K562 (cell line): Measurements from ENCODE around the gene DMD. TPM values are rescaled to one million over a fixed set of nuclear protein-coding genes. Genes with fewer than 3 reads are reported as not detected.

Experiments used
- ATAC-seq: fragments of 200-7000 bp; cut with Tn5 transposase; 3 replicates; pipeline ENCODE4 v1.9.1; 2020; ENCODE audit warnings: moderate library complexity
- BruUV-seq: library from RNA; stranded (reverse); fragments of 400-500 nt; replicated peaks from 2 replicates; lab custom pipeline; 2021; lab: Mats Ljungman, UMichigan
- CTCF ChIA-PET: fragments of 300-600 bp; formaldehyde crosslinking; extraction: SDS; loops from one replicate; lab custom pipeline; 2021; ENCODE audit warnings: low intra/inter-chr PET ratio; lab: Yijun Ruan, JAX
- POLR2A ChIA-PET: fragments of 300-600, 350-650 bp; sonication (Branson Sonifier 250); formaldehyde crosslinking; extraction: SDS; loops from one replicate; lab custom pipeline; 2021; ENCODE audit warnings: antibody characterized with exemption, inconsistent platforms; lab: Yijun Ruan, JAX
- DNase-seq, 4 experiments: peaks; one replicate each; pipeline versions ENCODE4 v3.0.0 to v3.0.0-alpha.2; 2011 to 2018; ENCODE audit warnings: low spot score in 3 of 4, mixed read lengths in 3 of 4; ENCODE audit errors: extremely low read depth in 1 of 4
- FAIRE-seq: peaks from 2 replicates; lab custom pipeline; 2011; peaks lifted over from hg19 to GRCh38; lab: Jason Lieb, UNC
- H2AFZ ChIP-seq: 2 replicates; pipeline ENCODE4 v1.6.0; 2011; ENCODE audit warnings: low read depth, low read length, control low read depth, inconsistent platforms
- H3K27ac ChIP-seq: fragments of 200-600 bp; 3 replicates; pipeline ENCODE4 v1.8.0; 2011; ENCODE audit warnings: low read depth, mild to moderate bottlenecking, control low read depth, inconsistent platforms, low read length, moderate library complexity, mixed read lengths; ENCODE audit errors: extremely low read depth
- H3K27me3 ChIP-seq, 2 experiments: fragments of 300-600 bp in 1 of 2; 2 replicates in 1 of 2; 3 replicates in 1 of 2; pipeline versions ENCODE4 v1.6.0 to v1.8.0; 2011; ENCODE audit warnings: inconsistent platforms in 2 of 2, low read length in 2 of 2, mild to moderate bottlenecking in 1 of 2, mixed read lengths in 1 of 2, moderate library complexity in 1 of 2; ENCODE audit not compliant: control insufficient read depth in 2 of 2, insufficient read depth in 2 of 2
- H3K36me3 ChIP-seq: fragments of 300-600 bp; 3 replicates; pipeline ENCODE4 v1.8.0; 2011; ENCODE audit warnings: mild to moderate bottlenecking, low read length, inconsistent platforms; ENCODE audit not compliant: control insufficient read depth, insufficient read depth
- H3K4me1 ChIP-seq, 2 experiments: fragments of 200-600 bp in 1 of 2; replicated peaks in 1 of 2; 2 replicates in 1 of 2; 3 replicates in 1 of 2; pipeline versions ENCODE4 v1.5.1 to v1.8.0; 2011; ENCODE audit warnings: inconsistent platforms in 2 of 2, low read length in 2 of 2, mild to moderate bottlenecking in 1 of 2, mixed read lengths in 1 of 2, moderate library complexity in 1 of 2; ENCODE audit not compliant: control insufficient read depth in 2 of 2, insufficient read depth in 2 of 2
- H3K4me2 ChIP-seq: 2 replicates; pipeline ENCODE4 v1.6.1; 2011; ENCODE audit warnings: low read length, control low read depth, inconsistent platforms, mixed read lengths; ENCODE audit not compliant: insufficient read depth
- H3K4me3 ChIP-seq: fragments of 200-600 bp; sonication (generic), shearing (Covaris generic); 2 replicates; pipeline ENCODE4 v1.5.1; 2016; ENCODE audit warnings: control low read depth, inconsistent platforms
- H3K79me2 ChIP-seq: fragments of 200-600 bp; 3 replicates; pipeline ENCODE4 v1.8.0; 2011; ENCODE audit warnings: low read length, inconsistent platforms; ENCODE audit not compliant: control insufficient read depth, insufficient read depth
- H3K9ac ChIP-seq, 2 experiments: 2 replicates each; pipeline versions ENCODE4 v1.6.0 to v1.6.1; 2011; ENCODE audit warnings: low read depth in 2 of 2, low read length in 2 of 2, control low read depth in 1 of 2, inconsistent platforms in 1 of 2, mild to moderate bottlenecking in 1 of 2, mixed read lengths in 1 of 2; ENCODE audit not compliant: insufficient read depth in 1 of 2
- H3K9me1 ChIP-seq: one replicate; pipeline ENCODE4 v1.6.0; 2011; ENCODE audit warnings: inconsistent platforms, mild to moderate bottlenecking, low read length, moderate library complexity; ENCODE audit not compliant: control insufficient read depth, insufficient read depth
- H3K9me3 ChIP-seq: replicated peaks from 2 replicates; pipeline ENCODE4 v1.5.1; 2011; ENCODE audit warnings: low read depth, low read length, inconsistent platforms; ENCODE audit not compliant: control insufficient read depth, insufficient read depth
- H4K20me1 ChIP-seq: replicated peaks from 2 replicates; pipeline ENCODE4 v1.6.1; 2011; ENCODE audit warnings: low read length, inconsistent platforms, mixed read lengths; ENCODE audit not compliant: control insufficient read depth, insufficient read depth
- CBX8 ChIP-seq: fragments of 200-600 bp; sonication (generic); IDR thresholded peaks from 2 replicates; pipeline ENCODE4 v1.6.1; 2012; ENCODE audit warnings: borderline replicate concordance, mixed run types, low read depth, mild to moderate bottlenecking, moderate library complexity, mixed read lengths, low read length, control low read depth, inconsistent platforms; ENCODE audit not compliant: poor library complexity, severe bottlenecking; ENCODE audit errors: extremely low read depth
- FOXK2 ChIP-seq, 2 experiments: fragments of 450-650 bp; IDR thresholded peaks in 1 of 2; conservative IDR thresholded peaks in 1 of 2; 2 replicates each; pipeline ENCODE4 v1.6.1; 2016; ENCODE audit warnings: low read depth in 2 of 2, mild to moderate bottlenecking in 1 of 2
- GABPB1 ChIP-seq: sonication (generic); formaldehyde crosslinking; IDR thresholded peaks from 2 replicates; pipeline ENCODE4 v1.8.0; 2022; ENCODE audit warnings: mild to moderate bottlenecking, missing genetic modification reagents
- HMG20A ChIP-seq: fragments of 450-650 bp; formaldehyde crosslinking; conservative IDR thresholded peaks from 2 replicates; pipeline ENCODE4 v1.4.0; 2020; ENCODE audit warnings: mild to moderate bottlenecking, mixed read lengths
- ILF3 ChIP-seq: fragments of 450-650 bp; IDR thresholded peaks from 2 replicates; pipeline ENCODE4 v1.6.1; 2018; ENCODE audit warnings: antibody characterized with exemption, mild to moderate bottlenecking, moderate library complexity, borderline replicate concordance
- NFE2 ChIP-seq: IDR thresholded peaks from 2 replicates; pipeline ENCODE4 v1.6.1; 2014; ENCODE audit warnings: antibody characterized with exemption, low read depth
- RB1 ChIP-seq: fragments of 450-650 bp; IDR thresholded peaks from 2 replicates; pipeline ENCODE4 v1.6.1; 2017; ENCODE audit warnings: low read depth, mild to moderate bottlenecking
- SRSF3 ChIP-seq: fragments of 200-400 bp; formaldehyde crosslinking; IDR thresholded peaks from 2 replicates; pipeline ENCODE4 v1.6.1; 2016; ENCODE audit warnings: mild to moderate bottlenecking, low read length, moderate library complexity; ENCODE audit not compliant: insufficient read depth
- ZC3H4 ChIP-seq: sonication (generic); formaldehyde crosslinking; IDR thresholded peaks from 2 replicates; pipeline ENCODE4 v1.9.0; 2021; ENCODE audit warnings: missing genetic modification reagents, borderline replicate concordance
- ZNF134 ChIP-seq: fragments of 250-450 bp; sonication (Bioruptor Pico); conservative IDR thresholded peaks from 2 replicates; pipeline ENCODE4 v1.4.0; 2020
- in situ Hi-C: fragments of 300-500 bp; cut with MboI; formaldehyde crosslinking; loops from 4 replicates; pipeline ENCODE4 v1.15.0; 2018; ENCODE audit warnings: inconsistent platforms, mixed read lengths
- intact Hi-C: fragments of 100-400 bp; cut with micrococcal nuclease; formaldehyde crosslinking; loops from 2 replicates; pipeline ENCODE4 v1.14.2; 2022
- polyA plus RNA-seq, 8 experiments: library from polyadenylated mRNA; depleted of rRNA in 4 of 8; stranded (reverse) in 5 of 8; unstranded in 3 of 8; fragments of >200 nt; fragmentation: Nextera tagmentation in 2 of 8; fragmentation: Illumina TruSeq in 1 of 8; extraction: Ambion mirVana in 2 of 8; extraction: Trizol in 1 of 8; gene quantifications; 2 replicates each; pipeline versions ENCODE4 v1.2.1 to v1.2.3, GENCODE V29; 2011 to 2014; ENCODE audit warnings: inconsistent platforms in 1 of 8, missing spikeins in 1 of 8
- total RNA-seq, 7 experiments: library from RNA; depleted of rRNA in 6 of 7; stranded (reverse); fragments of >200 nt in 6 of 7; fragmentation: Illumina TruSeq in 2 of 7; extraction: Trizol in 2 of 7; gene quantifications; 2 replicates each; pipeline versions ENCODE4 v1.2.1 to v1.2.3, GENCODE V29; 2011 to 2021; ENCODE audit warnings: low replicate concordance in 1 of 7

The DMD gene
- total and polyA plus RNA-seq, 9 of the 15 experiments (the other 6 are each of a cell fraction or from before 2014, with no cell fraction given), result 3.8 to 20.4 (median 11.4) TPM

- no TSS peak for BruUV-seq
- no peak for ATAC-seq
- H3K9me1 ChIP-seq, result no peaks in the 10 kb centered on the region
- H3K4me1 ChIP-seq, result no peaks in the 10 kb centered on the region
- intact Hi-C loops (no loop called here), in situ Hi-C loops (no loop called here)
- no peaks in the 10 kb centered on the region for H3K36me3 ChIP-seq
- H3K9me3 ChIP-seq, result no peaks in the 10 kb centered on the region
- no peak overlapping the region for H2AFZ ChIP-seq
- no peak for DNase-seq
- CTCF ChIA-PET, result no interaction called here
- POLR2A ChIA-PET, result interaction anchor here (0.6 kb wide), 1 partner anchor 1084 kb away, joined by 3 read pairs; no protein-coding TSS in a partner anchor
- H3K27me3 ChIP-seq, result no peaks in the 10 kb centered on the region
- H3K79me2 ChIP-seq, result no peaks in the 10 kb centered on the region
- H3K4me3 ChIP-seq, result no peak overlapping the region
- H3K4me2 ChIP-seq, result no peak overlapping the region
- FAIRE-seq, result no peak
- no peak for TF ChIP-seq RB1
- no peak for TF ChIP-seq SRSF3
- TF ChIP-seq HMG20A (CRISPR knock-in tag), result no peak
- no peak for TF ChIP-seq GABPB1 (CRISPR knock-in tag)
- TF ChIP-seq CBX8, result no peak
- TF ChIP-seq FOXK2 (conservative IDR thresholded peaks at IDR 0.05 in 1 of 2, IDR thresholded peaks at IDR 0.05 in 1 of 2; ENCODE audit: low read depth in 2 of 2), result no peak
- no peak for TF ChIP-seq ZC3H4 (CRISPR knock-in tag)
- TF ChIP-seq NFE2, result no peak
- TF ChIP-seq ZNF134 (CRISPR knock-in tag), result no peak
- TF ChIP-seq ILF3, result no peak
- no peak overlapping the region for H3K27ac ChIP-seq
- H4K20me1 ChIP-seq, result no peaks in the 10 kb centered on the region
- H3K9ac ChIP-seq, result no peak overlapping the region
Observed at GRCh38 chrX:33161829-33162228, 49.5 kb downstream of the DMD start.
